ENCODE results near the gene NEK11.

NEK11 gene

GRCh38 chr3:131224886-131225550 is 198.3 kb downstream of the NEK11 start:
- no peak for DNase-seq (ENCODE audit: low read depth in 2 of 2)

DNA sequence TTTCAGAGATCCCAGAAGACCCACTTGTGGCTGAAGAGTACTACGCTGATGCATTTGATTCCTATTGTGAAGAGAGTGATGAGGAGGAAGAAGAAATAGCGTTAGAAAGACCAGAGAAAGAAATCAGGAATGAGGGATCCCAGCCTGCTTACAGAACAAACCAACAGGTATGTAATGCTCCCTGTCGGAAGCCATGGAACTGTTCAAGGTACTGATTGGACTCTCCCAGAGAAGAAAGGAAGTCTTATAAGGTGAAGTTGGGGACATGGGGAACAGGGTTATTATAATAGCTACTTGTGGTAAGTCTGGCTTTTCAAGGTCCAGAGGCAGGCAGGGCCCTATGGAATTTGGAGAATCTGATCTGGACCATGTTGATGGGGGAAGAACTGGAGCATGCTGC is 201.8 kb downstream of the NEK11 start:
- no peak for DNase-seq (ENCODE audit: low read depth in 2 of 2)

GRCh38 chr3:131231710-131232389 is 205.2 kb downstream of the NEK11 start:
- no peak for DNase-seq (ENCODE audit: low read depth in 2 of 2)

GRCh38 chr3:131232711-131233267 is 206.1 kb downstream of the NEK11 start:
- no peak for DNase-seq (ENCODE audit: low read depth in 2 of 2)

DNA sequence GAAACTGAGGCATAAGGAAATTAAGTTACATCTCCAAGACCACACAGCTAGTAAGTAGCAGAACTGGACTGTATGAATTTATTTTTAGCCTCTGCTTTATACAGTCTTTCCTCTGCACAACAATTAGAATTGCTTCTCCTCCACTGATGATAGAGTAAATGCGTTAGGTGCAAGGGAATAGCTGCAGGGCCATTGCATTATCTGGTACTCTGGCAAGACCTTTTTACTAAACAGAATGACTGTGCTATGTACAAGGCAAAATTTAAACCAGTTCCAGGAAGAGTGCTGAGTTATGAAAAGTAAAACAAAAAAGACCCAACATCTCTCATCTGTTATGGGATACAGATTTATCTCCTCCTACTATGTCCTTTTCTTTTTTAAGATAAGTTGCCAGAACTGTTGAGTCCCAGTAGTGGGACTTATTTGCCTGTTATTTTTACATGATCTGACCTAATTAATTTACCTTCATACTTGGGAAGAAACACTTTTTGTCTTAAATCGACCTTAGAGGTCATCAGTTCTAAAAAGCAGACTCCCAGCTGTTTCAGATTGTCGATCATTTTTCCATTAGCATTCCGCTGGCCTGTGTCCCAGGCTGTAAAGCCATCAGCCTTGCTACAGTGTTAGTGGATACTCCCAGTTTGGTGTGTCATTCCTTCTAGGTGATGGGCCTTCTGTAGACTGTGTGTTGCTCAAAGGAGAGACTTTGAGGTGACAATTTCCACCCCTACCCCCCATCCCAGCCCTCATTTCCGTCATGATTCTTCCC is 207.4 kb downstream of the NEK11 start:
- no peak for DNase-seq (ENCODE audit: low read depth in 2 of 2)

GRCh38 chr3:131236421-131236820 is 209.7 kb downstream of the NEK11 start:
- no peak for DNase-seq (ENCODE audit: low read depth in 2 of 2)

DNA sequence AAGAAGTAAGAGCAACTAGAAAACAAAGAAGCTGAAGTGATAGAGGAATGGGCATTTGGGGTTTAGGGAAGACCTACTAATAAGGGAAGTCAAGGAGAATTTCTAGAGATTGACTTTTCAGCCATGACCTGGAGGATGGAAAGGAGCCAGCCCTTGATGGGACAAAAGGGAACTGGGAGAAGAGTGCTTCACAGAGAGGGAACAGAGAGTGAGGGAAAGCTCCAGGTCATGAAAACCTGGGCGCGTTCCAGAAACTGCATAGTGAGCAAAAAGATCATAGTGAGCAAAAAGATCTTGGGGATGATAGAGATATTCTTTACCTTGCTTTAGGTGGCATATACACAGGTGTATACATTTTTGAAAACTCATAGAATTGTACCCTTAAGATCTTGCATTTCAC is 211.8 kb downstream of the NEK11 start:
- no peak for DNase-seq (ENCODE audit: low read depth in 2 of 2)

GRCh38 chr3:131239267-131239666 is 212.6 kb downstream of the NEK11 start:
- DNase-seq (ENCODE audit: low read depth in 2 of 2): no peak

DNA sequence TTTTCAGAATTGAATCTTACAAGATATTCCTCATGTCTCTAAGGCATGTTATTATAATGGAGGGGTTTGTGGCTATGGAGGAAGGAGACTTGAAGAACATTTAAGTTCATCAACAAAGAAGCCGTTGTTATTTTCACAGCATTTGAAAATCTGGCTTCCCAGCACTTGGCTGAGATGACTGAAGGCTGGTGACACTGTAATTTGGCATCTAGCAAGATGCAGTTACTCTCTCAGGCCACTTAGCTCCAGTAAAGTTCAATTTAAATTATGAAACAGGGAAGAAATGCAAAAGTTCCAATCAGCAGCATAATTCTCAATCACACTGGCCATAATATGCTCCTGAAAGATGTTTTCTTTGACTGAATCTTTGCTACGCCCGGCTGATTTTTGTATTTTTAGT is 215.5 kb downstream of the NEK11 start:
- DNase-seq (ENCODE audit: low read depth in 2 of 2): no peak

GRCh38 chr3:131250466-131250865 is 223.8 kb downstream of the NEK11 start:
- DNase-seq (ENCODE audit: low read depth in 2 of 2): no peak

GRCh38 chr3:131260525-131260924 is 233.8 kb downstream of the NEK11 start:
- no peak for DNase-seq (ENCODE audit: low read depth in 2 of 2)

DNA sequence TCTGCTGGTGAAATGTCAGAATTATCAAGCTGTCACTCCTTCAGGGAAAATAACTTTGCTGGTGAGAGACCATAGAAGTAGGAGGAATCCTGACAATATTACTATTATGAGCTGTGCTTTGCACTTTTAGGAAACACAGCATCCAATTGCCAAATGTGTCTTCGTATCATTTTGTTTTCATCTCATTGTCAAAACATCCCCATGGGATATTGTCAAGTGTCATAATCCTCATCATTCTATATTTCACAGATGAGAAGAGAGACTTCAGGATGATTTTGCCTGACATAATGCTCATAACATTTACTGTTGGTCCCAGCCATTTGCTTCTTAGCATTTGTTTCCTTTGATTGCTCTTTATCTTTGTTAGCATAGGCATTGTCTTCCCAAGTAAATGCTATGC is 234.4 kb downstream of the NEK11 start:
- no peak for DNase-seq (ENCODE audit: low read depth in 2 of 2)

DNA sequence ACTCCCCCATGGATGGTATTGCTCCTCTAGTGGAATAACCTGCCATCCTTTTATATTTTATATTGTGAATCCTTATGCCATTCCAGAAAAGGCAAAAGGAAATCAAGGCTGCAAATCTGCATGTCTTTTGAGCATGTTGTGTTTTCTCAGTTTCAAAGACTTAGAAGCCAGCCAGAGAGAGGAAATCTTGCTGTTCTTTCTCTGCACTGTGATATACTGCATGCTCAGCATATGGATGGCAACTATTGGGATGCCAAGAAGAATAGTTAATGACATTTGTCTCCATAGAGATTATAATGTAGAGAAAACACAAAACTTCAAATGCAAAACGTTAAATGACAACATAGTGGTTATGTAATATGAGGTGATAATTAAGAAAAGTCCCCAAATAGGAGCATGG is 248.9 kb downstream of the NEK11 start:
- no peak for DNase-seq (ENCODE audit: low read depth in 2 of 2)

DNA sequence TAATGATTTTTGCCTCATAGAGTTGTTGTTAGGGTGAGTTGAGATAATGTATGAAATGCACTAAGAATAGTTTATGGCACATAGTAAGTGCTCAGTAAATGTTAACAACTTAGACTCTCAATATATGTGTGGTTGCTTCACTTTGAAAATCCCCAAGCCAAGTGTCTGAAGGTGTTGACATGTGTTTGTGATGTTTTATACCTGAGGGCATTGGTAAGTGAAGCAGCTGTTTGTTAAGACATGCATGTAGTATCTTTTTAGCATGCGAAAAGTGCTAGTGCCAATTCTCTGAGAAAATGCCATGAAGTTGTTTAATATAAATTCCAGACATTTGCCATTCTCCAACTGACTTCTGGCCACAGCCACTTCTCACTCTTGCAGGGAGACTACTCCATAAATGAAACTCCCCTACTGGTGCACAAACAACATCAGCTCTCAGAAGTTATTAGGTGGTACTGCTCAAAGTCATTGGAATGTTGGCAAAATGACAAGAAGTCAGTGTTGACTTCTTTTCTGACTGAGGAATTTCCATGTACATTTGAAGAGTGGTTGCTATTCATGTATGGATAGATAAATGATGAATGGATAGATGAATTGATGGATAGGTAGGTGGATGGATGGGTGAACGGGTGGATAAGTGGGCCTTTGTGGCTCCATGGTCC is 251.3 kb downstream of the NEK11 start:
- no peak for DNase-seq (ENCODE audit: low read depth in 2 of 2)

GRCh38 chr3:131279577-131279976 is 252.9 kb downstream of the NEK11 start:
- no peak for DNase-seq (ENCODE audit: low read depth in 2 of 2)

- DNase-seq (ENCODE audit: low read depth in 2 of 2): no peak
Observed at GRCh38 chr3:131282379-131282778, 255.7 kb downstream of the NEK11 start.

DNA sequence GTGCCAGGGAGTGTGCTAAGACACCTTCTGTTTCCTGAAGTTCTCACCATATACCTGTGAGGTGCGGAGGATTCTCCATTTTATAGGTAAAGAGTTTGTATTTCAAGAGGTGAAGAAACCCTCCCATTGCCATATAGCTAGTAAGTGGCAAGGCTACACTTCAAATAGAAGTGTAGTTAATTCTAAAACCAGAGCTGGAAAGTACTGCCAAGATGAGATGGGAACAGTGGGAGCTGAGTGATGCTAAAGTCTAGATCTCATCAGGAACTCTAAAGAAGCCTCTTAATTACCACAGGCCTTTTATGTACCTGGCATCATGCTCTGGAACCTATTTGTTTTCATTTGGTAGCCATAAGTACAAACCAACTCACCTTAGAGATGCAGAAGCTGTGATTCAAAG is 256.3 kb downstream of the NEK11 start:
- DNase-seq (ENCODE audit: low read depth in 2 of 2): no peak

DNA sequence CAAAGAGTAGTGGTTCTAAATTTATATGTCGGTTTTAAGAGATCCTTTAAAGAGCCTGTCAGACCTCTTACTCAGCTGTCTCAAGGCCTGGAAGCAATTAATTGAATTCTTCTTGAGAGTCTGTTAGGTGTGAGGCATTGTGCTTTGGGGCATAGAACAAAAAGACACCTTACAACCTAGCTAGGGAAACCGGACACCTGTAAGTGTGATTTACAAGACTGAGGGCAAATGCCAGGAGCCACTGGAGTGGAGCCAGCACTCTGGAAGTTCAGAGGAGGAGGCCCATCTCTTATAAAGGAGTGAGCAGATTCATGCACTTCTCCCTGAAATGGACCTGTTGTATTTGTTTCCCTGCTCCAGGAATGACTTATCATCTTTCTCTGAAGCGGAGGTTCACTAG is 257.2 kb downstream of the NEK11 start:
- no peak for DNase-seq (ENCODE audit: low read depth in 2 of 2)

DNA sequence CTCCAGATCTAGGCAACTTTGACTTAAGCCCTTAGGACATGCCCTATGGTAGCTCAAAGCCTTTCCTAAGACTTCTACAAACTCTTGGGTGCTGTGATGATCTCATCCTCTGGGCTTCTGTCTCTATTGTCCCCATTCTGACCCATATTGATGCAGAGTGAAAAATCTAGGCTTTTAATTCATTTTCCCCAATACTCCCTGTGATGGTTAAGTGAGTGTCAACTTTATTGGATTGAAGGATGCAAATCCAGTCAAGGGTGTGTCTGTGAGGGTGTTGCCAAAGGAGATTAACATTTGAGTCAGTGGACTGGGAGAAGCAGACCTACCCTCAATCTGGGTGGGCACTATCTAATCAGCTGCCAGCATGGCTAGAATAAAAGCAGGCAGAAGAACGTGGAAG is 257.6 kb downstream of the NEK11 start:
- no peak for DNase-seq (ENCODE audit: low read depth in 2 of 2)

DNA sequence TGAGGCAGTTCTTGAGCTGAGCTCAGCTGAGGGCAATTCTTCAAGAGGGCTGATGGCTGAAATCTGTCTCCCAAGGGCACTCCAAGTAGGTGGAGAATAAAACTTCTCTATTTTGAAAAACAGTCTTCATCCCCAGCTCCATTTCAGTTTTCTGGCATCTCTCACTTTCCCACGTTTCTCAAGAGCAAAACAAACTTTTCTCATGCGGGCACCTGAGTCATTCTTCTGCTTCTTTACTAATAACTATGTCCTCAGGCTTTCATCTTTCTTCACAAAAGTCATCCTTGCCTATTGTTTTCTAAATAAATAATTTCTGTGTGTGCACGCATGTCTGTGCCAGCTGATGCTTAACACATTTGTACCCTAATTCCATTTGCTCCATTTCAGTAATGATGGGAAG is 258.8 kb downstream of the NEK11 start:
- no peak for DNase-seq (ENCODE audit: low read depth in 2 of 2)

- DNase-seq (ENCODE audit: low read depth in 2 of 2): no peak
Observed at GRCh38 chr3:131299836-131300235, 273.2 kb downstream of the NEK11 start.

DNA sequence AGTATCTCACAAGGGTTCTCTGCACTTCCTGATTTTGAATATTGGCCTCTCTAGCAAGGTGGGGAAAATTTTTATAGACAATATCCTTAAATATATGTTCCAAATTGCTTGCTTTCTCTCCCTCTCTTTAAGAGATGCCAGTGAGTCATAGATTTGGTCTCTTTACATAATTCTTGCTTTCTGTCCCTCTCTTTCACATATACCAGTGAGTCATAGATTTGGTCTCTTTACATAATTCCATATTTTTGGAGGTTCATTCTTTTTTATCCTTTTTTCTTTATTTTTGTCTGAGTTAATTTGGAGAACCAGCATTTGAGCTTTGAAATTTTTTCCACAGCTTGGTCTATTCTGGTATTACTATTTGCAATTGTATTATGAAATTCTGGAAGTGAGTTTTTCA is 277.2 kb downstream of the NEK11 start:
- DNase-seq (ENCODE audit: low read depth in 2 of 2): no peak

Measured in stimulated activated CD8-positive, alpha-beta memory T cell treated with anti-CD3 and anti-CD28 coated beads, Interleukin-7, amount 100 ng/mL, for 1 hour (primary cell).